T-helper 2 cell (primary cell): ENCODE results near the gene B3GALT6.
"Not testable (repeated sequence)": the region's sequence is repeated elsewhere in the genome, so short reads cannot be mapped to it uniquely, and the experiment has no call there.

Experiments
- DNase-seq, 5 experiments: peaks; one replicate each; pipeline versions ENCODE4 v3.0.0 to v3.0.0-alpha.2; 2012 to 2022
- total RNA-seq, 2 donors: gene quantifications; one replicate each; lab custom pipeline; 2026; lab: John Stamatoyannopoulos, UW

The B3GALT6 gene
- total RNA-seq, result 11.5 to 11.7 reads per million in 2 donors

- DNase-seq, result no peak
These were observed at the start of gene B3GALT6 for GRCh38 chr1:1232208-1232795. TSS of gene B3GALT6 (plus strand) at chr1:1232237. CDS start at chr1:1232279, 42 bp downstream.

- DNase-seq, result peak in 1 of 5 experiments; percentile 8
These were observed 49.4 kb upstream of the B3GALT6 start for GRCh38 chr1:1182491-1183220.

- no peak for DNase-seq
These were observed 48.8 kb upstream of the B3GALT6 start for GRCh38 chr1:1183221-1183747.

DNA sequence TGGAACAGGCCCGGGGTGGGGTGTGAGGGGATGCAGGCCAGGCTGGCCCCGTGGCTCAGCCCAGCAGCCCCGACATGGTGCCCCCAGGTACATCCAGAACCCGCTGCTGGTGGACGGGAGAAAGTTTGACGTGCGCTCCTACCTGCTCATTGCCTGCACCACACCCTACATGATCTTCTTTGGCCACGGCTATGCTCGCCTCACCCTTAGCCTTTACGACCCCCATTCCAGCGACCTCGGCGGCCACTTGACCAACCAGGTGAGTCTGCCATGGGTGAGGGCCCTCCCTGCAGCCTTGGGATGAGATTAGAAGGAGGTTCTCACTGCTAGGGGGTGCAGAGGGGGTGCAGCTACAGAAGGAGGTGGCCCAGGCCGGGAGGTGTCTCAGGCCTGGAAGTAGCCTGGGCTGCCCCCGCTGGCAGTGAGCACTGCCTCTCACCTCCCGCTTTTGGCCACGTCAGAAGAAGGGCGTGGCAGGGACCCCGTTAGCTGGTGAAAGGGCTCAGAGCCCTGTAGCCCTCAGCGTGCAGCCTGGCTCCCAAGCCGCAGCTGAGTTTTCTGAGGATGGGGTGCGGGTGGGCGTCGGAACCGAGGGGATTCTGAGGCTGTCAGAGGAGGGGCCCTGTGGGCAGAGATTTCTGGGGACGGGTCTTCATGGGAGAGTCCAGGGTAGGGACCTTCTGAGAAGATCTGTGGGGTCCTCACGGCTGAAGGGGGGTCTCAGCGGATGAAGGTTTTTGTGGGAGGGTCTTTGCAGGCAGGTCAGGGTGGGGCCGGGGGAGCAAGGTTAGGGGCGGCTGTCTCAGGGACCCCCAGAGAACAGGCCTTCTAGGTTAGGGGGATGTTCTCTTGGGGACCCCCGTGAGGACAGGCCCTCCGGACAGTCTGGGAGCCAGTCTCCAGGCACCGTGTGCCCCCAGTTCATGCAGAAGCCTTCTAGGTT is 47.9 kb upstream of the B3GALT6 start:
- DNase-seq, result no peak

- no peak for DNase-seq
These were observed 46.8 kb upstream of the B3GALT6 start for GRCh38 chr1:1185101-1185765.

DNA sequence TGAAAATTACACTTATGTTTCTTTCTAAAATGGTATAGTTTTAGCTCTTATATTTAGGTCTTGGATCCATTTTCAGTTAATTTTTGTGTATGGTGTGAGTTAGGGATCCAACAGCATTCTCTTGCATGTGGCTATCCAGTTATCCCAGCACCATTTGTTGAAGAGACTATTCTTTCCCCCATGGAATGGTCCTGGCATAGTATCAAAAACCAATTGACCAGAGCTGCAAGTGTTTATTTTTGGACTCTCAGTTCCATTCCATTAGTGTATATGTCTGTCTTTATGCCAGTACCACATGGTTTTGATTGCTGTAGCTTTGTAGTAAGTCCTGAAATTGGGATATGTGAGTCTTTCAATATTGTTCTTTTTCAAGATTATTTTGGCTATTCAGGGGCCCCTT is 44.1 kb upstream of the B3GALT6 start:
- DNase-seq, result no peak

GRCh38 chr1:1189111-1189510 is 42.9 kb upstream of the B3GALT6 start:
- DNase-seq, result no peak

DNA sequence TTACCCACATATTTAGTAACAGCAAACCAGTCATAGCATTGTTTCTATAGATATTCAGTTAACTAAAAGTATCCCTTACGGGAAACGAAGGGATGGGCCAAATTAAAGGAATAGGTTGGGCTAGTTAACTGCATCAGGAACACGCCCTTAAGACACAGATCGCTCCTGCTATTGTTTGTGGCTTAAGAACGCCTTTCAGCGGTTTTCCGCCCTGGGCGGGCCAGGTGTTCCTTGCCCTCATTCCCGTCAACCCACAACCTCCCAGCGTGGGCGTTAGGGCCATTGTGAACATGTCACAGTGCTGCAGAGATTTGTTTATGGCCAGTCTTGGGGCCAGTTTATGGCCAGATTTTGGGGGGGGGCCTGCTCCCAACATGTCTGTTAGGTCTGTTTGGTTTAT is 40.3 kb upstream of the B3GALT6 start:
- no peak for DNase-seq

DNA sequence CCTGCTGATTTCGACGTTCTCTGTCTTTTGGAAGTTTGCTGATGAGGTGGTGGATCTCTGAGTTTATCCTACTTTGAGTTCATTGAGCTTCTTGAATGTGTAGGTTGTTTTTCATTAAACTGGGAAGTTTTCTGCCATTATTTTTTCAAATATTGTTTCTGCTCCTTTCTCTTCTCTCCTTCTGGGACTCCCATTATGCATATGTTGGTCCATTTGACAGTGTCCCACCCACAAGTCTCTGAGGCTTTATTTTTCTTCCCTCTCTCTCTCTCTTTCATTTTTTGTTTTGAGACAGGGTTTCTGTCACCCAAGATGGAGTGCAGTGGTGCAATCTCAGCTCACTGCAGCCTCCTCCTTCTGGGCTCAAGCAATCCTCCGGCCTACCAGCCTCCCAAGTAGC is 37.3 kb upstream of the B3GALT6 start:
- no peak for DNase-seq

- not testable (repeated sequence) for DNase-seq
These were observed 36.3 kb upstream of the B3GALT6 start for GRCh38 chr1:1195726-1196125.

GRCh38 chr1:1196431-1197187 is 35.4 kb upstream of the B3GALT6 start:
- DNase-seq, result no peak

GRCh38 chr1:1197188-1197500 is 34.9 kb upstream of the B3GALT6 start:
- DNase-seq, result no peak

DNA sequence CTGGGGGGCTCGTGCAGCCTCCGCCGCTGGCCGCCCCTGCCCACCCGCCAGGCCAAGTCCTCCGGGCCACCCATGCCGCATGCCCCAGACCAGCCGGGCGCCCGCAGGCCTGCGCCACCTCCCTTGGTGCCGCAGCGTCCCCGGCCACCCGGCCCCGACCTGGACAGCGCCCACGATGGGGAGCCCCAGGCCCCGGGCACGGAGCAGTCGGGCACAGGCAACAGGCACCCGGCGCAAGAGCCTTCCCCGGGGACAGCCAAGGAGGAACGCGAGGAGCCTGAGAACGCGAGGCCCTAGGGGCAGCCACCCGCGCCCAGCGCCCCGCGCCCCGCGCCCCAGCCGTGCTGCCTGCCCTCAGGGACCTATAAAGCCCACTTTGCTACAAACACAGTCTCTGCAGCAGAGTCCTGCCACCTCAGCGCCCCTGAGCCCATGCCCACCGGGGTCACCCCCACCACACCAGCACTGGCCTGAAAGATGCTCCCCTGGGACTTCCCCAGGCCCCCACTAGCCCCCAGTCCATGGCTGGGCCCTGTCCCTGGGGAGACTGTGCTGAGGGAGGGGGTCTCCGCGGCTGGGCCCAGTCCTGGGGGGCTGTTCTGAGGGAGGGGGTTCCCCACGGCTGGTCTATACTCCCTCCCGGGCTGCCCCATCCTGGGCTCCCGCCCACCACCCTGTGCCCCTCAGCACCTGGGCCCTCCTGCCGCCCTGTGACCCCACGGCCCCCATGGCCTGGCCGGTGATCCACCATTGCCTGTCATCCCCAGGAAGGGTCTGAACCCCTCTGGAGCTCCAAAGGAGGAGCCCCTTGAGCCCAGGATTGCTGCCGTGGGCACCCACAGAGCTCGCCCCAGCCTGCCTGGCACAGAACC is 34.2 kb upstream of the B3GALT6 start:
- DNase-seq, result no peak

GRCh38 chr1:1198423-1199140 is 33.5 kb upstream of the B3GALT6 start:
- DNase-seq, result no peak

DNA sequence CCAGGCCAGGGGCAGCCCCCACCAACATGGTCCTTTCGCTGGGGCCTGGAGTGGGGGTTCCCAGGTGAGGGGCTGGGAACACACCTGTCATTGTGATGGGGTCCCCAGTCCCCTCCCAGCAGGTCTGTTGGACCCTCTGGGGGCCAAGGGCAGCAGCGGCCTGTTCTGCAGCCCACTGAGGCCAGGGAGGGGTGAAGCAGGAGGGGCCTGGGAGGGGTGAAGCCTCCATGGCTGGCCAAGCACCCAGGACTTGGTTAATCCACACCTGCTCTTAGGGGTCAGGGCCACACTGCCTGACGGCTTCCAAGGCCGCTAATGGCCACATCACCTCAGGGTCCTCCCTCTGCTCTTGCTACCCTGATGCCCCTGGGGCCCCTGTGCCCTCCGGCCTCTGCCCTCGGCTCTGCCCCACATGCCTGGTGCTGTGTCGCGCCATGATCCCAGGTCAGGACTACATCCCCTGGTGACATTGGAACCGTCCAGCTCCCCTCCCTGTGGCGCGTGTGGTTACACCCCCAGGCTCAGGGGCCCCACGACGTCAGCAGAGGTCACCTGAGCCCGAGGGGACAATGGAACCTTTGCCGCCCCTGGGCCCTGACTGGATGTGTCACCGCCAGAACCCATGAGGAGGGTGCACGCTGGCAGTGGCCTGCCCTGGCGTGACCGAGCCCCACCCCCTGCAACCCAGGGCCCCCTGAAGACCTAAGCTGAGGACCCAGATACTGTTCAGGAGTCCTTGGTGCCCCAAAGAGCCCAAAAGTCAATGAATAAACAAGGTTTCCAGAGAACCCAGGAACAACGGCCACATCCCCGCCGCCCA is 32.7 kb upstream of the B3GALT6 start:
- DNase-seq, result no peak

DNA sequence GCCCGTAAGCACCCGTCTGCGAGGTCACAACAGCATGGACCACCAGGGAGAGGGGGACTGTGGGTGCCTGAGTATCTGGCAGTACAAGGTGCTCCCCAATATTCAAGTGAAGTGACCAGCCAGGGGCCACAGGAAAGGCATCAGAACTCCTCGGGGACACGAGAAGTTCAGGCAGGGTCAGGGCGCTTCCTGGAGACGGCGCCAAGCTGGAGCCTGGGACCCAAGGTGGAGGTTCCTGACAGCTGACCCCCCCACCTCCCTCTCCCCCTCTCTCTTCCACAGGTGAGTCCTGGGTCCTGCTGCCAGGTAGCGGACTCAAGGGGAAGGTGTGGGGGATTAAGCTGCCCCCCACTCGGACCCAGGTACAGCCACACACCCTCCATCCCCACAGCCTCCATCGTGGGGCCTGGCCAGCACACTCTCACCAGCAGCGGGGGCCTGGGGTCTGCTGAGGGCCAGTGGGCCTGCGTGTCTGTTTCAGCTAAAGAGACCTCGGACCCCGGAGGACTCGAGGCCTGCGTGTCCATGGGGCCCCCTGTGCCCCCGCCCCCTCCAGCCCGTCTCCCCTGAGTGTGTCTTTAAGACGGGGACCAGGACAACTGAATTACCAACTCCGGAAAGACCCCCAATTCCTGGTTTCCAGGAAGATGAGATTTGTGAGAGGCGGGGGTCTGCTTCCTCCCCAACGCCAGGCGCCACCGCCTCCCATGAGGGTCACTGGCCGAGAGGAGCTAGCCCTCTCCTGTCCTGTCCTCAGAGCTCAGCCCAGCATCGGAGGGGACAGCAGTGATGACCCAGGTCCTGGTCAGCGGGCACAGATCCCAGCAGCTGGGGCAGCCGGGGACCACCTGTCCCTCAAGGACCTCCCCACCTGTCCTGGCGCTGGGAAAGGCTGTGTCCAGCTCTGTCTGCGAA is 31.8 kb upstream of the B3GALT6 start:
- DNase-seq, result peak in 1 of 5 experiments; percentile 7

GRCh38 chr1:1200876-1201810 is 30.9 kb upstream of the B3GALT6 start:
- peak; percentile 67 to 88 (median 85) for DNase-seq
